NCI-H2171 treated with DMSO at 0.1 percent for 48 hours (cell line): ENCODE data around the gene HMGB1.

Experiments
- DNase-seq: peaks from one replicate; lab custom pipeline; 2025; lab: John Stamatoyannopoulos, UW

HMGB1 gene

DNA sequence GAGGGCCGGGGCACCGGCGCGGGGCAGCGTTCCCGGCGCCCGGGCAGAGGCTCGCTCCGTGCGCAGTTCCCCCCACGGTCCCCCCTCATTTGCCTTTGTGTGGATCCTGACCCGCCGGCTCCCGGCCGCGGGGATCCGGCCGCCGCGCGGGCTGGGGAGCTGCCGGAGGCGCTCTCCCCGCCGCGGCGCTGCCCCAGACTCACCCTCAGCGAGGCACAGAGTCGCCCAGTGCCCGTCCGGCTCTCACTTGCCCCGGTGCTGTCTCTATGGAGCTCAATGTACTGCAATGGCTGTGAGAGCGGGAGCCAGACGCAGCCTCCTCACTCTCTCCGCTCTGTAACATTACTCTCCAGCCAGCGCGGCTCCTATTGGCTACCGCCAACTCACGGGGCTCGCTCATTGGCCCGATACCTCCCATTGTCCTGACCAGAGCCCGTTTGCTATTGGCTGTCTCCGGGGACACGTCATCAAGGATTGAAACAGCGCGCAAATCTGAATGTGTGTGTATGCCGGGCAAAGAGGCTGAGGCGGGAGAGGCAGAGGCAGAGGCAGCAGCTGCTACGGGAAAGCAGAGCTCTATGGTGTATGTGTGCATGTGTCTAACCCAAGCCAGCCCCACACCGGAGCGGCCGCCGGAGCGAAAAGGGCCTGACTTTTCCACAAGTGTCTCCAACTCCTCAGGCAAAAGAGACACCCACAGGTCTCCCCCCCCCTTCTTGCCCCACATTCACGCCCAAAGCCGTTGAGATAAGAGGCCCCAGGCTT, at the start of gene HMGB1:
TSS of gene HMGB1 (minus strand) at position 344 of the 765 bp plus-strand sequence. CDS start 2,256 bp downstream, outside the sequence.
- DNase-seq, result peak; percentile 95

DNA sequence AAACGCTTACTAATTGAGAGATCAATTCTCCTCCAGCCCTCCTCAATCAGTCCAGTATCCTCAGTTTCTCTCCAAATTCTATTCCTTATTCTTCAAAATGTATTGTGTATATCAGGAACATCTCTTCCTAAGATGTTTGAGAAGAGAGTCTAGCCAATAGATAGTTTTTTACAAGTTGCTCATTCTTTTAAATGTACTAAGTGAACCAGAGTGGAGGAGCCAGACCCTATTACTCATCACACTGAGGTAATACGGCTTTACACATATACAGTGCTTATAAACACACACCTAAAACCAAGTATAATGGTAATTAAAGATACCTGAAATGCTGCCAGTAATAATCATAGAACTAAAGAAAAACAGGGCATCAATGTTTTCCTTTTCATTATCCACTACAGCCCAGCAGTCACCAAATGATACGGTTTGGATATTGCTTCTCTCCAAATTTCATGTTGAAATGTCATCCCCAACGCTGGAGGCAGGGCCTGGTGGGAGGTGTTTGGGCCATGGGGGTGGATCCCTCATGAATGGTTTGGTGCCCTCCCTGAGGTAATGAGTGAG, 45.2 kb upstream of the HMGB1 start:
- DNase-seq, result no peak

DNA sequence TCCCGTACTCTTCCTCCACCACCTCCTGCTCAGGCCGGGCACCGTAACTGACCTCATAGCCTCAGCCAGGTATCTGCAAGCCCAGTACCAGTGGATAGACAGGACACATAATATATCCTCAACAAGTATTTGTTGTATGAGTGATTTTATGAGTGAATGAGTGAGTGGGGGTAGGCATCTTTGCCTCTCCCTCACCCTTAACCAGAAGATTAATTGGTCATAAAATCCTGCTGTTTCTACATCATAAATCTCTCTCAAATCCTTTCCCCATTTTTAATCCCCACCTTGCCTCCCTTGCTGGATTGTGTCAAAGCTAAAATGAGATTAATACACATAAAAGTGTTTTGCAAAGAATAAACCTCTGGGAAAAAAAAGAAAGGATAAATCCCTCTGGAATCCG, 44.4 kb upstream of the HMGB1 start:
- DNase-seq, result no peak

DNA sequence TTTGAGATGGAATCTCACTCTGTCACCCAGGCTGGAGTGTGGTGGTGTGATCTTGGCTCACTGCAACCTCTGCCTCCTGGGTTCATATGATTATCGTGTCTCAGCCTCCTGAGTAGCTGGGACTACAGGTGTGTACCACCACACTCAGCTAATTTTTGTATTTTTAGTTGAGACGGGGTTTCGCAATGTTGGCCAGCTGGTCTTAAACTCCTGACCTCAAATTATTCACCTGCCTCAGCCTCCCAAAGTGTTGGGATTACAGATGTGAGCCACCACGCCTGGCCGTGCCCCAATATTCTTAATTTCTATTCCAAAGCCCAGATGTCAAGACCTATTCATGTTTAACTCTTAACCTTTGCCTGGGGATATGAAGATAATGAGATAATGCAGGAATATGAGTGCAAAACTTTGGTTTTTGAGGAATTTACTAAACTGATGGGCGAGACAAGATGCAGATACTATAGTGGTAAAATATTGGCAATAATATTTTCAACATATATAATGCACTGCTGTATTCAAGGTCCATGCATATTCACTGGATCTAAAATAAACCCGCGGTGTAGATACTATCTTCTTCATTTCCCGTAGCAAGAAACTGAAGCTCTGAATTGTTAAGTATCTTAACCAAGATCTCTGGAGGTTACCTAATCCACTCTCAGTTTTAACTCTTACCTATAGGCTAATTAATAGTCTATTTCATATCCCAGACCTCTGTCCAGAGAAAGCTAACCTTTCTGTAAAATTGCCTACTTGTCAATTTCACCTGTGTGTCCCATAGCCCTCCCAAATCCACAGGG, 43.7 kb upstream of the HMGB1 start:
- no peak for DNase-seq

DNA sequence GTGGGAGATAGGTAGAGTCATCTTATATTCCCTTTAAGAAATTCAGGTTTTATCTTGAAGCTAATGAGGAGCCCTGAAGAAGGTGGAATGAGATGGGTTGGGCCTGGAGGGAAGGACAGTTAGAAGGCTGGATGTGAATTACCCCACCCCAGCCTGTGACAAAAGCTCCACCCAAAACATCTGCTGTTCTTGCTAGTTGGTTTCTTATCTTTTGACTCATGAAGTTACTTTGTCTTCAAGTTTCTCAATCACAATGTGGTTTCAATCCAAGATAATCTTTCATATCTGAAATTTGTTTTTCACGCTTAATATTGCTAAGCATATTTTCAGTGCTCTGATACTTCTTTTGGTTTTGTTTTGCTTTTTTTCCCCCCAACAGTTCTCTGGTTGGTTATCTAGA, 38.3 kb upstream of the HMGB1 start:
- no peak for DNase-seq

DNA sequence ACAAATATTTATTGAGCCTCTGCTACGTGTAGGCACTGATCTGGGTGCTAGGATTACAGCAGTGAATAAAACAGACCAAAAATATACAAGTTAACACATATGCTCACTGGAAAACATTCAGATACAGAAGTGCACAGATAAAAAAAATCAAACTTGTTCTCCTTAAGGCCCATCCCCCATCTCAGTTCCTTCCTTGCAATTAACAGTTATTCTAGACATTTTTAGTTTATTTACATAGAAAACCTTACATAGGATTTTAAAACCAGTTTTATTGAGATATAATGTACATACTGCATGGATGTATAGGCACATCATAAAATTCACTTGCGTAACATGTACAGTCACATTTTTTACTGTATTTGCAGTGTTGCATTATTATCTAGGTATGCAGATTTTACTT, 36.5 kb upstream of the HMGB1 start:
- no peak for DNase-seq

DNA sequence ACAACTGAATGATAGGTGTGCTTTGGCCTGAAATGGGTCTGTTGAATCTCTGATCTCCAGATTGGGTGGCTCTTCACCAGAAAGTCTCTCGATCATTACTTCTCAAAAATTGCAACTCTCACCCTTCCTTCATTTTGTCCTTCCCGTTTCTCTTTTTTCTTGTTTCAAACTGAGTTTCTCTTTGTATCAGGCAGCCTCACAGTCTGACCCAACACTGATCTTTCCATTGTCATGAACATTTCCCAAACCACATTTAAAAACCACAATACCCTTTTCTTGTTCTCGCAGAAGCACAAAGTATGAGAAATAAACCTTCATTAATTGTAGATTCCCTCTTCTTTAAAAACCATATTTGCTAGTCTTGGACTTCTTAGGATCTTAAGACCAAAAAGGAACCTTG, 33.6 kb upstream of the HMGB1 start:
- DNase-seq, result no peak

DNA sequence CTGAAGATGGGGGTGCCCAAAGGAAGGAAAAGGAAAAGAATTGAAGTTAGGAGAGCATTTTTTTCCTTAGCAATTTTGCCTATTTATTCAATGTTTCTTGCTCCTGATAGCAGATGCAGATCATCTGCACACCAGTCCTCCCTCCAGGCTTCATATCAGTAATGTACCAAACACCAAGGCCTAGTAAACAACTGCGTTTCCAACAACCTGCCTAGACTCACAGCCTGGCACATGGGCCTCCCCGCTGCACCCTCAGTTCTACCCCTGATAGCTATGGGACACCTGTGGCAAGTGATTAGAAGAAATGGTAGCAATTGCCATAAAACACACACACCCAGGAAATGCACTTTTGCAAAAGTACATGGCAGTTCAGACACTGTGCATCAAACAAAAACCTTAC, 30.4 kb upstream of the HMGB1 start:
- DNase-seq, result no peak

DNA sequence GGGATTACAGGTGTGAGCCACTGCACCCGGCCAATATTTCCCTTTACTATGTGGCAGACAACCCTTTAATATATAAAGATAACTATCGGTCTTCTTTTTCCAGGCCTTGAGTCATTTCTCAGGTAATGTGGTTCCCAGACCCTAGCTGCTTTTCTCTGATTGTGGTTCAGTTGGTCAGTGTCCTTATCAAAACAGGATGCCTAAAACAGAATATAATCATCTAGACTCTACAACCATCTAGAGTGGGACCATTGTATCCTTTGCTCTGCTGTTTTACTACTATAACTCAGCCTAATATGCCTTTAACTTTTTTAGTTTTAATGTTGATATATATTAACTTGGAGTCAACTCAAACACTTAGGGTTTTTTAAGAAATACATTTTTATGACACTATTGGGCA, 30.0 kb upstream of the HMGB1 start:
- DNase-seq, result no peak

DNA sequence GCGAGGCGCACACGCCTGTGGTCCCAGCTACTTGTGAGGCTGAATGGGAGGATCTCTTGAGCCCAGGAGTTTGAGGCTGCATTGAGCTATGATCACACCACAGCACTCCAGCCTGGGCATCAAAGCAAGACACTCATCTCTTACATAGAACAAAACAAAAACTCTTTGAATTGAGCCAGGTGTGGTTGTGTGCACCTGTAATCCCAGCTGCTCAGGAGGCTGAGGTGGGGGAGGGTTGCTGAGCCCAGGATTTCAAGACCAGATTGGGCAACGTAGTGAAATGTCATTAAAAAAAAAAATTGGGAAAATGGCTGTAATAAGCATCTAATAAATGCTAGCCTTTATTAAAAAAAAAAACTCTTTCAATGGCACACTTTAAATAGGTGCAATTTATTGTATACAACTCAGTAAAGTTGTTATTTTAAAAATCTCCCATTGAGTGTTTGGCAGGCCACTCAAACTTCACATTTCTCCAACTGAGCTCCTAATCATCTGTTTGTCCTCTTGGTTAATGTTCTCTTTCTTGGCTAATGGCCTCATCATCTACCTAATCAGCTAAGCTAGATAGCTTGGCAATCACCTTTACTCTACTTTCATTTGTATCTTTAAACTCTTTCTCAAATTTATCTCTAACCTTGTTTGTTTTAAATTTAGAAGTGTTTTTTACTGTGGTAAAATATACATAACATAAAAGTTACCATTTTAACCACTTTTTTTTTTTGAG, 28.1 kb upstream of the HMGB1 start:
- DNase-seq, result peak; percentile 1

DNA sequence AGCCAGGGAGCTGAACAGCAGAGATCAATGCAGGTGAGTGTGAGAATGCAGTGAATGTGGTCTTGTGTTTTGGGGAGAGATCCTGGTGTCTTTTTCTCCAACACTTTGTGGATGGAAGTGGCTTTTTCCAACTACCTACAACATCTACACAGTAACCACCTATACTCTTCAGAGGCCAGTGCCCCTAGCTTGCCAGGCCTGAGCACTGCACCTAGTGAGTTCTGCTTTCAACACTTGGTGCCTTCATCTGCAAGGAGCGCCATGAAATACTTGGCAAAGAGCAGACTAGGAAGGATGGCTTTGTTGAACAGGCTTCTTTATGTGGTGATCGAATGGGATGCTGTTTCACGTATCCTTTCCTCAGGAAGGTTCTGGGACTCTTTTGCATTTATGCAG, 21.3 kb upstream of the HMGB1 start:
- DNase-seq, result no peak

DNA sequence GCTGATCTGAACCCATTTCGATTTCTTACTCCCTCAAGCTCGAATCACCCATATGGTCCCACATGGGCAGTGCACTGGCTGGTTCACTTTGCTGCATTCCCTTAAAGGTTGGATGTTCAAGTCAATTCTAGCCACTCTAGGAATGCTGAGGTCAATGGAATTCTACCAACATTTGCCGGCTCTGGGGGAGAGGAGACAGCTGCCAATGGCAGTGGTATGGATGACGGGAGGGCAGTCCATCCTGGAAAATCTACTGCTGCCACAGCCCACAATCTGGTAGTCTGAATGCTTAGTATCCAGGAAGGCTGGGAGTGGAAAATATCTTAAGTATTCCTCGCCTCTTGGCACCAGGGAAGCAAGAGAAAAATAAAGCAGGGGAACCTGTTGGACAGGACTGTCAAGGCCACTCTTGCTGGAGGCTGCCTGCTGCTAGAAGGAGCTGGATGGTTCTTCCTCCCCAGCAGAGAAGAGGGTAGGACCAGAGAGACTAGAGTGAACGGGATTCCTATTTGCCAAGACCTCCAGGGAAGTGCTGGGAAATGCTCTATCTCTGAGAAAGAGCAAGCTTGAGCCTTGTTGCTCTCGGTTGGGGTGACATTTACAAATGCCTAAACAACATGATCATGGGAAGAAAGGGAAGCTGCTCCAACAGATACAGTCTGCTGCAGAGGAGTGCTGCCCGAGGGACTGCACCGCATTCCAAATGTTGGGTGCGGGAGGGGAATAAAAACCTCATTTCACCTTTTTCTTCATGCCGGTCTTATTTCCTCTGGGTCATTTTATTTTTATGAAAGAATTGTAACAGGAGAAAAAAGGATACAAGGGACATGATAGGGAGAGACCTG, 20.7 kb upstream of the HMGB1 start:
- DNase-seq, result no peak

DNA sequence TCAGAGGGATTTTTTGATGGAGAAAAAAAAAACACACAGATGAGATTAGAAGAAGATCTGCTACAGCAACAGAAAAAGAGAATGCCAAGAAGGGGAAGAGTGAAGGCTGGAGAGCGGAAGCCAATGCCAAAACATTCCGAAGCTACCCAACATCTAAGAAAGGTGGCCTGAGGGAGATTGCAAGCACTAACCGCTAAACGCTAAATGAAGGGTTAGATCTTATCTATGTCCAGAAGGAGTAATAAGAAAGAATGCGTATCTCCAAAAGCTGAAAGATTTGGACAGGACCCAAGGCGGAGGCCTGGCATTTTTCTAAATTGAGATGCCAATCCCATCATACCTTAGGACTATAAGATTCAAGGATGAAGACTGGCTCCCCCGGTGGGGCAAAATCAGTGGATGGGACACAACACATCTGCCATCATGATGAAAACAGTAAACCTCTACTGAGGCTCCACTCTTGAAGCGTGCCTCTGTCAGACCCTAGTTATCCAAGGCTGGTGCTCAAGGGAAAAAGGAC, 15.6 kb upstream of the HMGB1 start:
- DNase-seq, result no peak

DNA sequence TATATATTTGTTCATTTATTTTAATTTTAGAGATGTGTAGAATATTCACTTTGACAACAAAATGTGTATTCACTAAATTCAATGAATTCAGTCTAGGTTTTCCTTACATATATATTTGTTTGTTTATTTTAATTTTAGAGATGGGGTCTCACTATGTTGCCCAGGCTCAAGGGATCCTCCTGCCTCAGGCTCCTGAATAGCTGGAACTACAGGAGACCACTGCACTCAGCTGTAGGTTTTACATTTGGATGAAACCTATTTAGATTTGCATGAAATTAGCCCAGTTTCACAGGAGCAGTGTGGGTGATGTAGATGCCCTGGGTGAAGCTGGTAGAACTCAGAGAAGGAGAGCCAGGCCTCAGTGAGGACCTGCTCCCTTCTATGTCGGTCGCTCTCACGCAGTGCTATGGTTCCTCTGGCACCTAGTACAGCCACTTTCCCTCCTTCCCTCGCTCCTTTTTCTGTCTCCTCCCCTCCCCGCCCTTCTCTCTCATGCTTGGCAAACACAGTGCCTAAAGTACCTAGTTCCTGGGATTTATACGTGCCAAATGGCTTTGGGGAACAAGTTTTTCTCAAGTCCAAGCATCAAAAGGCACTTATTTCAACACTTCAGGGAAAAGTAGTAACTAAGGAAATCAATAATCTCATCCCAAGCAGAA, 14.7 kb upstream of the HMGB1 start:
- DNase-seq, result no peak

DNA sequence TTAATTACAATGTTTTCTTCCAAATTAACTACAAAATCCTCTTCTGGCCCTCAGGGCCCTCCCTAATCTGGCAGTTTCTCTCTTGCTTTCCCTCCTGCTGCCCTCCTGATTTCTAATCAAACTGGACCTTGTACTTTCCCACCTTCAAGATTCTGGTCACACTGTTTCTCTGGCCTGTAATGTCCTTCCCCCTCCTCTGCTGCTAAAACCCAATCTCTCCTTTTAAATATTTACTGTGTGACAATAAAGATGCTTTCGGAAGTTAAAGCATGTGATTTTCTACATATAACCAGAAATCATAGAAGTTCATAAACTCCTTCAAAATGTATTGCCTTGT, 14.1 kb upstream of the HMGB1 start:
- DNase-seq, result no peak

DNA sequence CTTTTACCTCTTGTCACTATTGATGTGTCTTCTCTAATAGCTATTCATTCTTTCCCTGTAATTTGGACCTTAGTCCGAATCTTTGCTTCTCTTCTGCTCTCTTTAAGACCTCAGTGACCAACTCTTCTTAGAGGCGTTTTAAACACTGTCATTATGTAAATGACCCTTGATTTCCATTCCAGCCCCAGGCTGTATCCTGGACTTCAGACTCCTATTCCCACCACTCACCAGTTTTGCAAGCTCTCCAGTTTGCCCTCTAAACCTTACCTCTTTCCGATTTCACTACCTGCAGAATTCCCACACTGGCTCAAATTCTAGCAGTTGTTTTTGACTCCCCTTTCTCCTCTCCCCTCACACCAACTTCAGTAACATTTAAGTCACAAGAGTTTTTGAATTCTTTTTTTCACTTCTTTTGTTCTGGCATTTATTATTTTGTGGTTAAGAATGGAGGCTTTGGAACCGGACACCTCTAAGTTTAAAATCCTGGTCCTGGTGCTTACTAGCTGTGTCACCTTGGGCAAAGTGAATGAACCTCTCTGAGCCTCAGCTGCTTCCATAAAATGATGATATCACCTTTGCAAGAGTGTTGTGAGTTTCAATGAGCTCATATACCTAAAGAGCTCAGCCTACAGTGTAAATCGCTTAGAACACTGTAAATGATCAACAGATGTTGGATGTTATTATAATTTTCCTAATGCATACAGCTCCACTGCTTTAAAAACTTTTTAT, 13.6 kb upstream of the HMGB1 start:
- no peak for DNase-seq

DNA sequence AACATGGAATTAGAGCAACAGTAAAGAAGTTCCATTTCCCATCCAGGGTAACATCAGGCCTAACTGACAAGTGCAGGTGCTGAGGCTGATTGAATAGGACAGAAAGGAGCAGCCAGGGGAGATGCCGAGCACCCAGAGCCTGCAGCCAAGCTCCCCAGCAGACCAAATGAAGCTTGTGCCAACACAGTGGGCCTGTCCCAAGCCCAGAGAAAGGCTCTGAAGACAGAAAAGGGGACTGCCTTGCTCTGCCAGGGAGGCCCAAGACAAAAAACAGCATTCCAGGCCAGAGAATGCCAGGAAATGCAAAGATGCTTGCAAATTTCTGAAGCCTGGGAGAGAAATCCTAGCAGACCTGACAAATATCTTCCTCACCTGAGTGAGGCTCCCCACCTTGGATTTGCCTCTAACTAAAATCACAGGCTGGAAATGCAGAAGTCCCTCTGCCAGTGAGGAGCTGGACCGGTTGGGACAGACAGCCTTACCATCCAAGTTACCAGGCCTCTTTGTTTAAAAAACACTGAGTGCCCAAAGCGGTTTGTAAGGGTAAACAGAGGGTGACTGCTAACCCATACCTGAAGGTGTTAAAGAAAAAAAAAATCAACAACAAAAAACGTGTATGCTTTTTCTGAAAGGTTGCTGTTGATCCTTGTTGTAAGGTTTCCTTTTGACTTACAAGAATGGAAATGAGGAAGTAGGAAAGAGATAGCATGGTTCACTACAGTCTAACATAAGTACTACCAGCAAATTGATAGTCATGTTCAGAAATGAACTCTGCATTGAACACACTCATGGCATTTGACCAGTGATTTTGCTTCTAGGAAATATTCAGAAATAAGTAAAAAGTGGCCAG, 11.8 kb upstream of the HMGB1 start:
- no peak for DNase-seq

DNA sequence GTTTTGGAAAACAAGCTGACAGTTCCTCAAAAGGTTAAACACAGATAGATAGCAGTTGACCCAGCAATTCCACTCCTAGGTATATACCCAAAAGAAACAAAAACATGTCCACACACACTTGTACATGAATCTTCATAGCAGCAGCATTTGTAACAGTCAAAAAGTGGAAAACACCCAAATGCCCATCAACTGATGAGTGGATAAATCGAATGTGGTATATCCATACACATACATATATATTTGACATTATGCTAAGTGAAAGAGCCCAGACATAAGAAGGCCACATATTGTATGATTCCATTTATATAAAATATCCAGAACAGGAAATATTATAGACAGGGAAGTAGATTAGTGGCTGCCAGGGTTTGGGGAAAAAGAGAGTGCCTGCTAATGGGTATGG, 7.9 kb upstream of the HMGB1 start:
- DNase-seq, result no peak

DNA sequence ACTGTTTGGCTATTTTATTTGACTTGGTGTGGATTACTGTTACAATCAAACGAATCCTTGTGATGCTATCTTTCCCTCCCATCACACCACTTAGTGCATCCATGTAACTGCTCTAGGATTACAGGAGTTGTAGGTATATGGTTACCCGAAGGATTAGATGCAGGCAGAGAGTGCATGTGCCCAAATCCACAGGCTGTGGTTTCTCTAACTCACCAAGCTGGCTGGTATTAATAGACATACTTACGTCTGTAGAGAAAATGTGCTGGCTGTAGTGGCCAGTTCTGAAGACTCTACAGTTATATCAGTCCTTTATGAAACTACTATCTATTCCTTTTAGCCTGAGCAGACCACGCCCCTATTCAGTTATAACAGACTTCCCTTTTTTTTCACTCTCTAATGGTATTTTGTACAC, 1.1 kb upstream of the HMGB1 start:
- DNase-seq, result peak; percentile 60
